LoVo (cell line): ENCODE results near the gene DEFB119.
"Not testable (repeated sequence)": the region's sequence is repeated elsewhere in the genome, so short reads cannot be mapped to it uniquely, and the experiment has no call there.

ENCODE experiments used
- DNase-seq: peaks from one replicate; pipeline ENCODE4 v3.0.0-alpha.2; 2016; ENCODE audit warnings: low spot score

DEFB119 gene

GRCh38 chr20:31390490-31390889, at the start of gene DEFB119:
Gene DEFB119 (minus strand): TSS chr20:31390590. CDS start chr20:31390483, 107 bp downstream.
- no peak for DNase-seq

- DNase-seq = no peak
Observed at GRCh38 chr20:31430568-31431115, 40.3 kb upstream of the DEFB119 start.

GRCh38 chr20:31427576-31427975, 37.2 kb upstream of the DEFB119 start:
- not testable (repeated sequence) for DNase-seq

GRCh38 chr20:31426891-31427551, 36.6 kb upstream of the DEFB119 start:
- DNase-seq = not testable (repeated sequence)

- DNase-seq = no peak
Observed at GRCh38 chr20:31425797-31426196, 35.4 kb upstream of the DEFB119 start.

- no peak for DNase-seq
Observed at GRCh38 chr20:31418307-31418706, 27.9 kb upstream of the DEFB119 start.

GRCh38 chr20:31415653-31416052, 25.3 kb upstream of the DEFB119 start:
- DNase-seq = no peak

GRCh38 chr20:31414381-31414780, 24.0 kb upstream of the DEFB119 start:
- no peak for DNase-seq

GRCh38 chr20:31410011-31410410, 19.6 kb upstream of the DEFB119 start:
- no peak for DNase-seq

GRCh38 chr20:31406115-31406514, 15.7 kb upstream of the DEFB119 start, which contains the start of gene DEFB121:
Gene DEFB121 (minus strand): TSS chr20:31406215. CDS start chr20:31406152, 63 bp downstream.
- DNase-seq = no peak

GRCh38 chr20:31403886-31404285, 13.5 kb upstream of the DEFB119 start:
- no peak for DNase-seq

GRCh38 chr20:31394900-31395299, 4.5 kb upstream of the DEFB119 start:
- DNase-seq = no peak

- no peak for DNase-seq
Observed at GRCh38 chr20:31392836-31393235, 2.4 kb upstream of the DEFB119 start.

GRCh38 chr20:31374346-31374745, 16.0 kb downstream of the DEFB119 start:
- no peak for DNase-seq

- DNase-seq = no peak
Observed at GRCh38 chr20:31368301-31368700, 22.1 kb downstream of the DEFB119 start, which contains the start of gene DEFB118. Gene DEFB118 (plus strand): TSS chr20:31368601. CDS start chr20:31368651, 50 bp downstream.

GRCh38 chr20:31364272-31364671, 26.1 kb downstream of the DEFB119 start:
- DNase-seq = not testable (repeated sequence)

GRCh38 chr20:31363295-31363694, 27.1 kb downstream of the DEFB119 start:
- no peak for DNase-seq

- no peak for DNase-seq
Observed at GRCh38 chr20:31355981-31356380, 34.4 kb downstream of the DEFB119 start.

GRCh38 chr20:31341470-31341869, 48.9 kb downstream of the DEFB119 start:
- DNase-seq = no peak

- DNase-seq = no peak
Observed at GRCh38 chr20:31330893-31331292, 59.5 kb downstream of the DEFB119 start.
